ENCODE results near the gene INKA1.

The INKA1 gene

GRCh38 chr3:49786357-49787181, 16.5 kb upstream of the INKA1 start, which contains the start of gene IP6K1:
Gene IP6K1, minus strand, starts transcription at chr3:49786542. Its CDS starts 38,502 bp downstream, at chr3:49748040.
- peak; percentile 100 for DNase-seq
- TF ChIP-seq, protein P1, sequence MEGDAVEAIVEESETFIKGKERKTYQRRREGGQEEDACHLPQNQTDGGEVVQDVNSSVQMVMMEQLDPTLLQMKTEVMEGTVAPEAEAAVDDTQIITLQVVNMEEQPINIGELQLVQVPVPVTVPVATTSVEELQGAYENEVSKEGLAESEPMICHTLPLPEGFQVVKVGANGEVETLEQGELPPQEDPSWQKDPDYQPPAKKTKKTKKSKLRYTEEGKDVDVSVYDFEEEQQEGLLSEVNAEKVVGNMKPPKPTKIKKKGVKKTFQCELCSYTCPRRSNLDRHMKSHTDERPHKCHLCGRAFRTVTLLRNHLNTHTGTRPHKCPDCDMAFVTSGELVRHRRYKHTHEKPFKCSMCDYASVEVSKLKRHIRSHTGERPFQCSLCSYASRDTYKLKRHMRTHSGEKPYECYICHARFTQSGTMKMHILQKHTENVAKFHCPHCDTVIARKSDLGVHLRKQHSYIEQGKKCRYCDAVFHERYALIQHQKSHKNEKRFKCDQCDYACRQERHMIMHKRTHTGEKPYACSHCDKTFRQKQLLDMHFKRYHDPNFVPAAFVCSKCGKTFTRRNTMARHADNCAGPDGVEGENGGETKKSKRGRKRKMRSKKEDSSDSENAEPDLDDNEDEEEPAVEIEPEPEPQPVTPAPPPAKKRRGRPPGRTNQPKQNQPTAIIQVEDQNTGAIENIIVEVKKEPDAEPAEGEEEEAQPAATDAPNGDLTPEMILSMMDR (IDR thresholded peaks at IDR 0.05; ENCODE audit: low read depth, low read length, missing control alignments) = no peak
- H3K27me3 ChIP-seq (replicated peaks) = no peaks in the 10 kb centered on the region
- in situ Hi-C loops (cut with HindIII; ENCODE audit: low pct_ligation_motif_present, low sequenced_read_pairs) = no loop called here
- H3K36me3 ChIP-seq (replicated peaks) = peaks cover 7% of the 10 kb centered on the region
- peak within 1 kb of the TSS; percentile 84 for H3K27ac ChIP-seq
- H3K4me3 ChIP-seq (ENCODE audit: low read depth, low read length) = peak within 1 kb of the TSS; percentile 85

- Histone ChIP-seq H3K27me3 (replicated peaks) (no peaks in the 10 kb centered on the region), H3K4me3 (ENCODE audit: low read depth, low read length) (no peak overlapping the region), H3K36me3 (replicated peaks) (peaks cover 6% of the 10 kb centered on the region), H3K27ac (no peak overlapping the region)
- no peak for DNase-seq
- TF ChIP-seq, protein P1 (IDR thresholded peaks at IDR 0.05; ENCODE audit: low read depth, low read length, missing control alignments) = no peak
- in situ Hi-C loops (cut with HindIII; ENCODE audit: low pct_ligation_motif_present, low sequenced_read_pairs) = no loop called here
These were observed 15.9 kb upstream of the INKA1 start for GRCh38 chr3:49787182-49787464.

GRCh38 chr3:49787536-49787935, 15.5 kb upstream of the INKA1 start:
- TF ChIP-seq, protein P1 (IDR thresholded peaks at IDR 0.05; ENCODE audit: low read depth, low read length, missing control alignments) = no peak
- Histone ChIP-seq H3K4me3 (ENCODE audit: low read depth, low read length) (no peak overlapping the region), H3K36me3 (replicated peaks) (peaks cover 6% of the 10 kb centered on the region), H3K27me3 (replicated peaks) (no peaks in the 10 kb centered on the region), H3K27ac (no peak overlapping the region)
- no peak for DNase-seq
- in situ Hi-C loops (cut with HindIII; ENCODE audit: low pct_ligation_motif_present, low sequenced_read_pairs) = no loop called here

DNA sequence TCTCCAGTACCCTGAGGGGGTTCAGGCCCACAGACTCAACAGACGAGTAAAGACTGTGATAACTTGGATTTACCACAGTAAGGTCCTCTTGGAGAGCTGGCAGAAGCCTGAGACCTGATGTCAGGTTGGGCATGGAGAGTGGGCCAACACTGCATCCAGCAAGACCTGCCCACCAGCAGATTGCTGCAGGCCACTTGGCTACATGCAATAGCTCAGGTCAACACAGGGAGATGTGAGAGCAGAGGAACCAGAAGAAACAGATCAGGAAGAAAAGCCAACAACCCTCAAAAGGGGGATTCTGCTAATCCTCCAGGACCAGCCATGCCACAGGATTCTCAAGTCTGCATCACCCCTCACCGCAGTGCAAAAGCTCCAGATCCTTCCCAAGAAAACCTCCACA, 15.0 kb upstream of the INKA1 start:
- H3K27ac ChIP-seq = no peak overlapping the region
- H3K36me3 ChIP-seq (replicated peaks) = peaks cover 6% of the 10 kb centered on the region
- in situ Hi-C loops (cut with HindIII; ENCODE audit: low pct_ligation_motif_present, low sequenced_read_pairs) = no loop called here
- no peaks in the 10 kb centered on the region for H3K27me3 ChIP-seq (replicated peaks)
- TF ChIP-seq, protein P1 (IDR thresholded peaks at IDR 0.05; ENCODE audit: low read depth, low read length, missing control alignments) = no peak
- DNase-seq = no peak
- no peak overlapping the region for H3K4me3 ChIP-seq (ENCODE audit: low read depth, low read length)

DNA sequence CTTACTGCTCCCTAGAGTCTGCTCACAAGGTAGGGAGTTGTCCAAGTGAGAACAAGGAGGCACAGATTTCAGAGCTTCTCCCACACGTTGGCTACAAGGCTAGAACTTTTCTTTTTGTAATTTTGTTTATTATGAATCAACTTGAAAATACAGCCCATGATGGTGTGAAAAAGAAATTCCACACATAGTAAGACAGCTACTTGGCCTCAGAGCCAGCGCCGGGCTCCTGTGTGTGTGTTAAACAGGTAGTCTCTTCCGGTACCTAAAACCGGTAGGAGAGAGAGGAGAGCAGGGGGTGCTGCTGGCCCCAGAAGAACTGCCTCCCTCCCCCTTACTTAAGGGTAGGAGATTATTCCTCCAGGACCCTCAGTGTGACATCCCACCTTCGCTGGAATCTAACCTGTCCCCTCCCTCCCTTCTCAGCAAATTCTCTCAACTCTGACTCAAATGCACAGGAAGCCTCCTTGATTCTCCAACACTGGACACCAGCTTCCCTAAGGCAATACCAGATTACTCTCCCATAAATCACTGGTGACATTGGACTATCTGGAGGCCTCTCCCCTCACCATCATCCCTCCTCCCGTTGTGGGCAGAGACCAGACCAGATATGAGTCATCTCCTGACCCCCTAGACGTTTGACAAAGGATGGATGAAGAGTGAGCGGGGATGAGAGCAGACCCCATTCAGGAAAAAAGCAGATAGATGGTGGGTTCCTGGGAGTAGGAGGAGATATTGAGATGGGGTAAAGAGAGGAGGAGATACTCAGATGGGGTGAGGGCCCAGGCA, 12.2 kb upstream of the INKA1 start:
- H3K27ac ChIP-seq = no peak overlapping the region
- no peaks in the 10 kb centered on the region for H3K36me3 ChIP-seq (replicated peaks)
- in situ Hi-C loops (cut with HindIII; ENCODE audit: low pct_ligation_motif_present, low sequenced_read_pairs) = no loop called here
- no peaks in the 10 kb centered on the region for H3K27me3 ChIP-seq (replicated peaks)
- no peak for DNase-seq
- TF ChIP-seq, protein P1 (IDR thresholded peaks at IDR 0.05; ENCODE audit: low read depth, low read length, missing control alignments) = no peak
- no peak overlapping the region for H3K4me3 ChIP-seq (ENCODE audit: low read depth, low read length)
